A673 (cell line): ENCODE results near the gene ZNF789. TPM values are rescaled to one million over a fixed set of nuclear protein-coding genes. Genes with fewer than 3 reads are reported as not detected.
A peak's percentile ranks its signal among the peaks of the same experiment; 100 is the strongest.

Source experiments
- BruUV-seq: library from RNA; stranded (reverse); fragments of 400-500 nt; replicated peaks from 2 replicates; lab custom pipeline; 2021; lab: Mats Ljungman, UMichigan
- CTCF ChIA-PET: fragments of 300-600 bp; sonication (Branson Sonifier 250); formaldehyde crosslinking; loops from one replicate; lab custom pipeline; 2022; ENCODE audit warnings: antibody characterized with exemption; lab: Charles Lee
- POLR2A ChIA-PET: fragments of 300-600 bp; sonication (Branson Sonifier 250); formaldehyde crosslinking; loops from one replicate; lab custom pipeline; 2022; ENCODE audit warnings: antibody characterized with exemption; ENCODE audit not compliant: low non-redundant PET; lab: Charles Lee
- DNase-seq: peaks from one replicate; pipeline ENCODE4 v3.0.0-alpha.2; 2015; ENCODE audit warnings: low spot score
- H3K27ac ChIP-seq: fragments of 200-600 bp; sonication (generic); 2 replicates; pipeline ENCODE4 v1.5.1; 2016; ENCODE audit warnings: mixed run types, low read depth, mild to moderate bottlenecking, mixed read lengths, antibody characterized with exemption, low read length; ENCODE audit not compliant: poor library complexity, severe bottlenecking
- H3K27me3 ChIP-seq: fragments of 200-600 bp; sonication (generic); replicated peaks from 2 replicates; pipeline ENCODE4 v1.6.1; 2017; ENCODE audit warnings: mixed run types, low read depth, mild to moderate bottlenecking, mixed read lengths, antibody characterized with exemption, low read length; ENCODE audit not compliant: insufficient read depth, poor library complexity
- H3K36me3 ChIP-seq: fragments of 200-600 bp; sonication (generic); 2 replicates; pipeline ENCODE4 v1.6.1; 2016; ENCODE audit warnings: mixed run types, mild to moderate bottlenecking, mixed read lengths, antibody characterized with exemption, low read length; ENCODE audit not compliant: insufficient read depth, poor library complexity, severe bottlenecking
- H3K4me1 ChIP-seq: fragments of 200-600 bp; sonication (generic); 2 replicates; pipeline ENCODE4 v1.6.1; 2017; ENCODE audit warnings: mixed run types, mild to moderate bottlenecking, mixed read lengths, antibody characterized with exemption, low read length; ENCODE audit not compliant: insufficient read depth, poor library complexity, severe bottlenecking
- H3K4me3 ChIP-seq: fragments of 200-600 bp; sonication (generic); 2 replicates; pipeline ENCODE4 v1.5.1; 2016; ENCODE audit warnings: low read depth, mixed run types, mild to moderate bottlenecking, mixed read lengths, low read length; ENCODE audit not compliant: poor library complexity, severe bottlenecking
- H3K9me3 ChIP-seq: fragments of 200-600 bp; sonication (generic); 2 replicates; pipeline ENCODE4 v1.6.1; 2016; ENCODE audit warnings: mixed run types, low read depth, mild to moderate bottlenecking, mixed read lengths, antibody characterized with exemption, low read length; ENCODE audit not compliant: poor library complexity, severe bottlenecking
- EZH2 ChIP-seq: fragments of 200-600 bp; sonication (generic); IDR thresholded peaks from 2 replicates; pipeline ENCODE4 v1.6.1; 2017; ENCODE audit warnings: borderline replicate concordance, low read depth, mild to moderate bottlenecking, mixed read lengths, antibody characterized with exemption, low read length; ENCODE audit not compliant: poor library complexity, severe bottlenecking
- intact Hi-C: fragments of 100-400 bp; cut with micrococcal nuclease; formaldehyde crosslinking; loops from one replicate; pipeline ENCODE4 v1.10.0; 2022; ENCODE audit not compliant: unreplicated experiment
- total RNA-seq: library from RNA; stranded (reverse); gene quantifications from 2 replicates; pipeline ENCODE4 v1.2.3, GENCODE V29; 2021
- TF ChIP-seq, protein P1 (sequence below): fragments of 300-800, 200-600 bp; sonication (generic); conservative IDR thresholded peaks from 2 replicates; pipeline ENCODE4 v1.5.1; 2017; ENCODE audit warnings: low read depth, mild to moderate bottlenecking, antibody characterized with exemption, low read length, moderate library complexity, mixed read lengths

Gene ZNF789
- total RNA-seq, 1 experiment from 2014 or later, result 17.0 TPM

- no TSS peak for BruUV-seq
Measured at GRCh38 chr7:99449326-99449725, 23.4 kb upstream of the ZNF789 start.

DNA sequence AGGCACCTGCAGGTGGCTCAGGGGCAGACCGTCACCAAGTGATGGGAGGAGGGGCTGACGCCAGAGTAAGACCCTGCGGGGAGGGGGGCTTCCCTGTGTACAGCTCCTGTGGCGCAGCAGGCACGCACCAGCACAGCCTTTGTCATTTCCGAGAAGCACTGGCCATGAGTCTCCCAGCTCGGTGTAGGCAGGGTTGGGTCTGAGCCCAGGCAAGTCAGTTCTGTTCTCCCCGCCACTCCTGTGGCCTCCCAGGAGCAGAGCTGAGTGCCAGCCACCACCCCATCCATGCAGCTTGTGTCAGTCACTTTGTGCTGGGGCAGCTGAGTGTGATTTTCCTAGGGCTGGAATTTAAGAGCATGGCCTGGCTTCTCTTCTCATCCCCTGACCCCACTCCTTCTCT lies 20.8 kb upstream of the ZNF789 start:
- CTCF ChIA-PET, result no interaction called here
- intact Hi-C loops, result no loop called here
- POLR2A ChIA-PET, result no interaction called here
- no peak for DNase-seq
- no peak for TF ChIP-seq EZH2
- TF ChIP-seq, protein P1, sequence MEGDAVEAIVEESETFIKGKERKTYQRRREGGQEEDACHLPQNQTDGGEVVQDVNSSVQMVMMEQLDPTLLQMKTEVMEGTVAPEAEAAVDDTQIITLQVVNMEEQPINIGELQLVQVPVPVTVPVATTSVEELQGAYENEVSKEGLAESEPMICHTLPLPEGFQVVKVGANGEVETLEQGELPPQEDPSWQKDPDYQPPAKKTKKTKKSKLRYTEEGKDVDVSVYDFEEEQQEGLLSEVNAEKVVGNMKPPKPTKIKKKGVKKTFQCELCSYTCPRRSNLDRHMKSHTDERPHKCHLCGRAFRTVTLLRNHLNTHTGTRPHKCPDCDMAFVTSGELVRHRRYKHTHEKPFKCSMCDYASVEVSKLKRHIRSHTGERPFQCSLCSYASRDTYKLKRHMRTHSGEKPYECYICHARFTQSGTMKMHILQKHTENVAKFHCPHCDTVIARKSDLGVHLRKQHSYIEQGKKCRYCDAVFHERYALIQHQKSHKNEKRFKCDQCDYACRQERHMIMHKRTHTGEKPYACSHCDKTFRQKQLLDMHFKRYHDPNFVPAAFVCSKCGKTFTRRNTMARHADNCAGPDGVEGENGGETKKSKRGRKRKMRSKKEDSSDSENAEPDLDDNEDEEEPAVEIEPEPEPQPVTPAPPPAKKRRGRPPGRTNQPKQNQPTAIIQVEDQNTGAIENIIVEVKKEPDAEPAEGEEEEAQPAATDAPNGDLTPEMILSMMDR, result no peak
- H3K4me3 ChIP-seq, result no peak overlapping the region
- H3K4me1 ChIP-seq, result no peaks in the 10 kb centered on the region
- H3K27ac ChIP-seq, result no peak overlapping the region
- no TSS peak for BruUV-seq
- H3K36me3 ChIP-seq, result peaks cover 85% of the 10 kb centered on the region
- no peaks in the 10 kb centered on the region for H3K9me3 ChIP-seq
- H3K27me3 ChIP-seq, result no peaks in the 10 kb centered on the region

More at GRCh38 chr7:99449326-99449725, 23.4 kb upstream of the ZNF789 start:
- Histone ChIP-seq H3K36me3 (peaks cover 82% of the 10 kb centered on the region), H3K4me1 (no peaks in the 10 kb centered on the region), H3K4me3 (no peak overlapping the region), H3K27me3 (no peaks in the 10 kb centered on the region), H3K9me3 (no peaks in the 10 kb centered on the region), H3K27ac (no peak overlapping the region)
- CTCF ChIA-PET, result interaction anchor here (0.6 kb wide), 1 partner anchor 11 kb away, joined by 3 read pairs; no protein-coding TSS in a partner anchor
- intact Hi-C loops, result no loop called here
- TF ChIP-seq EZH2, result no peak
- TF ChIP-seq, protein P1, result no peak
- POLR2A ChIA-PET, result no interaction called here
- DNase-seq, result no peak

DNA sequence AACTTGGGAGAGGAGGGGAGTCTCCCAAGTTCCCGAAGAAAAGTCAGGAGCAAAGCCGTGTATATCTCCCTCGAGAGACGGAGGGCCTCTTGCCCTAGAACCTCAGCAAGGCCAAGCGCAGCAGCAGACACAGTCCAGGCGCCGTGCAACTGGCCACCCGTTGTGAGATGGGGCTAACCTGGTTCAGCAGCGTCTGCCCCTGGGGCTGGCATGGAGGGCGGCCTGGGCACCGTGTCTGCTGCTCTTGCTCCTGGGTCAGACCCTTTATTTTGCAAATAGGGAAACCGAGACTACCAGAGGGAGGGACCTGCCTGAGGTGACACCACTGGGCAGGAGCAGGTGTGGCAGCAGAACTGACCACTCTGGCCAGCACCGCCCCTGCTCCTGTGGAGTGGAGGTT lies 20.1 kb upstream of the ZNF789 start:
- Histone ChIP-seq H3K27ac (peak overlapping the region; percentile 5), H3K4me3 (no peak overlapping the region), H3K27me3 (no peaks in the 10 kb centered on the region), H3K9me3 (no peaks in the 10 kb centered on the region), H3K4me1 (no peaks in the 10 kb centered on the region), H3K36me3 (peaks cover 86% of the 10 kb centered on the region)
- no peak for DNase-seq
- ChIA-PET CTCF (interaction anchor here (0.6 kb wide), 1 partner anchor 573 kb away, joined by 7 read pairs; no protein-coding TSS in a partner anchor), POLR2A (no interaction called here)
- no TSS peak for BruUV-seq
- TF ChIP-seq, protein P1, result no peak
- intact Hi-C loops, result no loop called here
